ENCODE results near the gene FLACC1.
"Not testable (repeated sequence)": the region's sequence is repeated elsewhere in the genome, so short reads cannot be mapped to it uniquely, and the experiment has no call there.

GRCh38 chr2:201239167-201239935, 117.8 kb downstream of the FLACC1 start:
- not testable (repeated sequence) for TF ChIP-seq HOMEZ (CRISPR knock-in tag; IDR thresholded peaks at IDR 0.05); BHLHE40 (IDR thresholded peaks at IDR 0.05; ENCODE audit: low read length); ZFP91 (CRISPR knock-in tag; IDR thresholded peaks at IDR 0.05); PATZ1 (CRISPR knock-in tag; IDR thresholded peaks at IDR 0.05; ENCODE audit: borderline replicate concordance); E2F5 (CRISPR knock-in tag; IDR thresholded peaks at IDR 0.05); CREB5 (CRISPR knock-in tag; IDR thresholded peaks at IDR 0.05); RBBP5 (IDR thresholded peaks at IDR 0.05; ENCODE audit: borderline replicate concordance, insufficient read depth, low read length, poor library complexity, severe bottlenecking); NFYB (IDR thresholded peaks at IDR 0.05; ENCODE audit: extremely low read depth, insufficient read length); FOXO4 (CRISPR knock-in tag; IDR thresholded peaks at IDR 0.05); TAF7 (tag; IDR thresholded peaks at IDR 0.05); CHD2 (IDR thresholded peaks at IDR 0.05; ENCODE audit: low read depth, low read length); CREM (IDR thresholded peaks at IDR 0.05; ENCODE audit: low read depth); ZNF511 (CRISPR knock-in tag; IDR thresholded peaks at IDR 0.05); CCNT2 (IDR thresholded peaks at IDR 0.05; ENCODE audit: borderline replicate concordance, extremely low read depth, insufficient read length, low read depth, low read length)
